ENCODE results near the gene AJM1. TPM values are rescaled to one million over a fixed set of nuclear protein-coding genes. Genes with fewer than 3 reads are reported as not detected.

Gene AJM1
- total RNA-seq, 2 donors from 2014 or later = 2.9 to 3.7 TPM

- no peaks in the 10 kb centered on the region for H3K9me3 ChIP-seq (ENCODE audit: control insufficient read depth, low read length, poor library complexity, severe bottlenecking)
- ATAC-seq (no peak), DNase-seq (peak; percentile 4 to 10 (median 7))
- no peak overlapping the region for H3K4me3 Mint-ChIP-seq
- H3K4me1 Mint-ChIP-seq = no peaks in the 10 kb centered on the region
- no peaks in the 10 kb centered on the region for H3K27me3 Mint-ChIP-seq
- no peaks in the 10 kb centered on the region for H3K36me3 Mint-ChIP-seq (ENCODE audit: low read depth)
- H3K27ac Mint-ChIP-seq = no peak overlapping the region
Measured at GRCh38 chr9:136855461-136856078, 13.3 kb downstream of the AJM1 start.

DNA sequence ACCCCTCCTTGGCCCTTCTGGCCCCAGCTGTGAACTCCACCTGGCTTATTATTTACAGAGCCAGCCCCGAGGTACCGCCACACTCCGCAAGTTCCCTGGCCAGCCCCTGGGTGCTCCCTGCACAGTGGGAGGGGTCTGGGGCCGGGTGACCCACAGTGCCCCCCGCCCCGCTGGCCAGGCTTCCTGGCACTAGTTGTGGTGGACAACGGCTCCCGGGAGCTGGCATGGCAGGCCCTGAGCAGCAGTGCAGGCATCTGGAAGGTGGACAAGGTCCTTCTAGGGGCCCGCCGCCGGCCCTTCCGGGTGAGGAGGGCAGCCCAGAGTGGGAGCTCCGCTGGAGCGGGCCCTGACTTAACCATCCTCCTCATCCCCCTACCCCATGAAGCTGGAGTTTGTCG, 13.8 kb downstream of the AJM1 start:
- H3K4me1 Mint-ChIP-seq = no peaks in the 10 kb centered on the region
- H3K9me3 ChIP-seq (ENCODE audit: control insufficient read depth, low read length, poor library complexity, severe bottlenecking) = no peaks in the 10 kb centered on the region
- H3K27me3 Mint-ChIP-seq = no peaks in the 10 kb centered on the region
- DNase-seq (peak in 2 of 3 donors; percentile 3 to 10), ATAC-seq (no peak)
- no peak overlapping the region for H3K4me3 Mint-ChIP-seq
- no peaks in the 10 kb centered on the region for H3K36me3 Mint-ChIP-seq (ENCODE audit: low read depth)
- no peak overlapping the region for H3K27ac Mint-ChIP-seq

GRCh38 chr9:136856541-136857141, 14.4 kb downstream of the AJM1 start:
- ATAC-seq (no peak), DNase-seq (peak in 2 of 3 donors; percentile 2 to 8)
- Mint-ChIP-seq H3K27ac (no peak overlapping the region), H3K4me1 (no peaks in the 10 kb centered on the region), H3K4me3 (no peak overlapping the region), H3K36me3 (ENCODE audit: low read depth) (no peaks in the 10 kb centered on the region), H3K27me3 (no peaks in the 10 kb centered on the region)
- H3K9me3 ChIP-seq (ENCODE audit: control insufficient read depth, low read length, poor library complexity, severe bottlenecking) = no peaks in the 10 kb centered on the region

- H3K36me3 Mint-ChIP-seq (ENCODE audit: low read depth) = no peaks in the 10 kb centered on the region
Measured at GRCh38 chr9:136857166-136857565, 14.9 kb downstream of the AJM1 start.

GRCh38 chr9:136857581-136858412, 15.5 kb downstream of the AJM1 start:
- Mint-ChIP-seq H3K36me3 (ENCODE audit: low read depth) (no peaks in the 10 kb centered on the region), H3K27ac (no peak overlapping the region), H3K27me3 (no peaks in the 10 kb centered on the region), H3K4me1 (no peaks in the 10 kb centered on the region), H3K4me3 (no peak overlapping the region)
- DNase-seq = peak in 2 of 3 donors; percentile 3 to 10
- H3K9me3 ChIP-seq (ENCODE audit: control insufficient read depth, low read length, poor library complexity, severe bottlenecking) = no peaks in the 10 kb centered on the region
- ATAC-seq = no peak

More at GRCh38 chr9:136857166-136857565, 14.9 kb downstream of the AJM1 start:
- H3K27me3 Mint-ChIP-seq = no peaks in the 10 kb centered on the region
- DNase-seq = peak in 2 of 3 donors; percentile 1 to 9
- no peak overlapping the region for H3K27ac Mint-ChIP-seq
- no peak overlapping the region for H3K4me3 Mint-ChIP-seq
- no peaks in the 10 kb centered on the region for H3K9me3 ChIP-seq (ENCODE audit: control insufficient read depth, low read length, poor library complexity, severe bottlenecking)
- no peaks in the 10 kb centered on the region for H3K4me1 Mint-ChIP-seq
- no peak for ATAC-seq

DNA sequence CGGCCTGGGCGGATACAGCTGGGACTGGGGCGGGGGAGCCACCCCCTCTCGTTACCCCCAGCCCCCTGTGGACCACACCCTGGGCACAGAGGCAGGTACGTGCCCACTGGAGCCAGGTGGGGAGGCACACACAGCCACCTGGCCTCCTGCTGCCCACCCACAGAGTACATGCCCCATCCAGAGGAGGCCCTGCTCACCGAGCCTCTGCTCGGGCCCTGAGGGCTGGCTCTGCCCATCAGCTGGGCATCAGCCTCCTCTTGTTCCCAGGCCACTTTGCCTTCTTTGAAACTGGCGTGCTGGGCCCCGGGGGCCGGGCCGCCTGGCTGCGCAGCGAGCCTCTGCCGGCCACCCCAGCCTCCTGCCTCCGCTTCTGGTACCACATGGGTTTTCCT, 16.2 kb downstream of the AJM1 start:
- ATAC-seq (no peak), DNase-seq (peak in 1 of 3 donors; percentile 2)

DNA sequence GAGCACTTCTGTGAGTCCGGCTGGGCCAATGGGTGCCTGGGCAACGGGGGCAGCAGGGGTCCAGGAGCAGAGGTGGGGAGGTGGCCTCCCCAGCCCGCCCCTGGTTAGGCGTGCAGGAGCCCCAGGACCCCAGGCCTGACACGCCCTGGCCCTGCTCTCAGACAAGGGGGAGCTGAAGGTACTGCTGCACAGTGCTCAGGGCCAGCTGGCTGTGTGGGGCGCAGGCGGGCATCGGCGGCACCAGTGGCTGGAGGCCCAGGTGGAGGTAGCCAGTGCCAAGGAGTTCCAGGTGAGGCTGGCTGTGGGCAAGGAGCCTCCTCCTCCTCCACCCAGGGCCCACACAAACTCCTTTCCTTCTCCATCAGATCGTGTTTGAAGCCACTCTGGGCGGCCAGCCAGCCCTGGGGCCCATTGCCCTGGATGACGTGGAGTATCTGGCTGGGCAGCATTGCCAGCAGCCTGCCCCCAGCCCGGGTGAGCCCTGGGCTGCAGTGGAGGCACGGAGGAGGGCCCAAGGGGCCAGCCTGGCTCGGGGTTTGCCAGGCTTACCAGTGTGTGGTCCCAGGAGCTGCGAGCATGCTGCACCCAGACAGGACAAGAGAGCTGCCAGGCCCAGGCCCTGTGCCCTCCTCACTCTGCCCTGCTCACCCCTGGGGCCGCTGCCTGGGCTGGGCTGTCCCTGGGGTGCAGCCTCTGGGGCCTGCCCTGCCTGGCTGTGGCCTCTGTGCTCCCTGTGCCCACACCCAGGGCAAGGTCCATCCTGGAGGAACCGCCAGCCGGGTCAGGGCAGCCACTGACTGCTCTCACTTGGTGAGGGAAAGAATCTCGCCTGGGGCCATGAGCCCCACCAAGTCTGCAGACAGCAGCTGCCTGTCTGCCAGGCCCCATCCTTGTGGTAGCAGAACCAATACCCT, 16.8 kb downstream of the AJM1 start:
- no peaks in the 10 kb centered on the region for H3K27me3 Mint-ChIP-seq
- no peak overlapping the region for H3K4me3 Mint-ChIP-seq
- no peaks in the 10 kb centered on the region for H3K4me1 Mint-ChIP-seq
- no peaks in the 10 kb centered on the region for H3K36me3 Mint-ChIP-seq (ENCODE audit: low read depth)
- no peak overlapping the region for H3K27ac Mint-ChIP-seq
- H3K9me3 ChIP-seq (ENCODE audit: control insufficient read depth, low read length, poor library complexity, severe bottlenecking) = no peaks in the 10 kb centered on the region
- DNase-seq (peak in 1 of 3 donors; percentile 3), ATAC-seq (no peak)

More for the DNA sequence above, 16.2 kb downstream of the AJM1 start:
- no peaks in the 10 kb centered on the region for H3K36me3 Mint-ChIP-seq (ENCODE audit: low read depth)
- no peaks in the 10 kb centered on the region for H3K27me3 Mint-ChIP-seq
- no peaks in the 10 kb centered on the region for H3K9me3 ChIP-seq (ENCODE audit: control insufficient read depth, low read length, poor library complexity, severe bottlenecking)
- no peak overlapping the region for H3K4me3 Mint-ChIP-seq
- H3K27ac Mint-ChIP-seq = no peak overlapping the region
- no peaks in the 10 kb centered on the region for H3K4me1 Mint-ChIP-seq

DNA sequence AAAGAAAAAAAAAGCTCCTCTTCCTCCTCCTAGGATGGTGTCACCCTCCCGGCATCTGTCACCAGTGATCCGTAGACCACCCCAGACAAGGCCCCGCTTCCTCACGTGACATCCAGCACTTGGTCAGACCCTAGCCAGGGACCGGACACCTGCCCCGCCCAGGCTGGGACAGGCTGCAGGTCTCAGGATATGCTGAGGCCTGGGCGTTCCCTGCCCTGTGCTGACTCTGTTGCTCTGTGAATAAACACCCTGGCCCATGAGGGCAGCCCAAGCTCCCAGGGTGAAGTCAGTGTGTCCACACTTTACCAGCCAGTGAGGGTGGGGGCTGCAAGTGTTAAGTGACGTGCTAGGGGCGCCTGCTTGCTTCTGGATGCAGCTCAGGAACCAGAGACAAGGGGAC, 18.3 kb downstream of the AJM1 start:
- peak in 1 of 3 donors; percentile 3 for DNase-seq
- no peaks in the 10 kb centered on the region for H3K36me3 Mint-ChIP-seq (ENCODE audit: low read depth)
- no peak for ATAC-seq
- no peak overlapping the region for H3K4me3 Mint-ChIP-seq
- no peaks in the 10 kb centered on the region for H3K27me3 Mint-ChIP-seq
- peaks cover 5% of the 10 kb centered on the region for H3K4me1 Mint-ChIP-seq
- H3K27ac Mint-ChIP-seq = no peak overlapping the region
- no peaks in the 10 kb centered on the region for H3K9me3 ChIP-seq (ENCODE audit: control insufficient read depth, low read length, poor library complexity, severe bottlenecking)

- Mint-ChIP-seq H3K4me3 (no peak overlapping the region), H3K36me3 (ENCODE audit: low read depth) (no peaks in the 10 kb centered on the region), H3K4me1 (peaks cover 8% of the 10 kb centered on the region), H3K27me3 (no peaks in the 10 kb centered on the region), H3K27ac (no peak overlapping the region)
- peak in 1 of 3 donors; percentile 3 for DNase-seq
- no peaks in the 10 kb centered on the region for H3K9me3 ChIP-seq (ENCODE audit: control insufficient read depth, low read length, poor library complexity, severe bottlenecking)
- no peak for ATAC-seq
Measured at GRCh38 chr9:136860933-136861873, 18.9 kb downstream of the AJM1 start.

DNA sequence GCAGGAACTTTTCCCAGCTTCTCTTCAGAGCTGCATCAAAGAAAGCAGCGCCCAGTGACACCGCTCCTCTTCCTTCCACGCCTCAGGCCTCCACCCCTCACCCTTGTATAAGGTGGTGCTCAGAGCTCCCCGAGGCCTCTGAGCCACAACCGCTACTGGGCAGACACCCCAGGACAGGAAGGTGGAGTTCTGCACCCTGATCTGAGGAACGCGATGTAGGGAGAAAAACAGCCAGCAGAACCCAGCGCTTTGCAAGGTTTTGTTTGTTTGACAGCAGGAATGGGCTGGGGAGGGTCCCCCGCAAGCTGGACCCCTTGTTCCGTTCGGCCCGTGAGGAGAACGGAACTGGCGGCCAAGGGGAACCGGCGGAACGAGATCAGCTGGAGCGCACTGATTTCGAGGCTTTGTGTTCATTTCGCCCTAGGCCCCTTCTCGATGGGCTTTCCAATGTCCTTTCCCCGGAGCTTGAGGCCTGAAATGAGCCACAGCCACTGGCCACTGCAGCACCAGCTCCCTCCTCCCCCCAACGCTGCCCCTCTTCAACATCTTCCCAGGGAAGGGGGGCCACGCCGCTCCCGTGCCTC, 19.7 kb downstream of the AJM1 start:
- H3K27ac Mint-ChIP-seq = no peak overlapping the region
- no peak overlapping the region for H3K4me3 Mint-ChIP-seq
- H3K36me3 Mint-ChIP-seq (ENCODE audit: low read depth) = no peaks in the 10 kb centered on the region
- ATAC-seq (no peak), DNase-seq (peak in 1 of 3 donors; percentile 2)
- peaks cover 8% of the 10 kb centered on the region for H3K4me1 Mint-ChIP-seq
- H3K27me3 Mint-ChIP-seq = no peaks in the 10 kb centered on the region
- H3K9me3 ChIP-seq (ENCODE audit: control insufficient read depth, low read length, poor library complexity, severe bottlenecking) = no peaks in the 10 kb centered on the region

DNA sequence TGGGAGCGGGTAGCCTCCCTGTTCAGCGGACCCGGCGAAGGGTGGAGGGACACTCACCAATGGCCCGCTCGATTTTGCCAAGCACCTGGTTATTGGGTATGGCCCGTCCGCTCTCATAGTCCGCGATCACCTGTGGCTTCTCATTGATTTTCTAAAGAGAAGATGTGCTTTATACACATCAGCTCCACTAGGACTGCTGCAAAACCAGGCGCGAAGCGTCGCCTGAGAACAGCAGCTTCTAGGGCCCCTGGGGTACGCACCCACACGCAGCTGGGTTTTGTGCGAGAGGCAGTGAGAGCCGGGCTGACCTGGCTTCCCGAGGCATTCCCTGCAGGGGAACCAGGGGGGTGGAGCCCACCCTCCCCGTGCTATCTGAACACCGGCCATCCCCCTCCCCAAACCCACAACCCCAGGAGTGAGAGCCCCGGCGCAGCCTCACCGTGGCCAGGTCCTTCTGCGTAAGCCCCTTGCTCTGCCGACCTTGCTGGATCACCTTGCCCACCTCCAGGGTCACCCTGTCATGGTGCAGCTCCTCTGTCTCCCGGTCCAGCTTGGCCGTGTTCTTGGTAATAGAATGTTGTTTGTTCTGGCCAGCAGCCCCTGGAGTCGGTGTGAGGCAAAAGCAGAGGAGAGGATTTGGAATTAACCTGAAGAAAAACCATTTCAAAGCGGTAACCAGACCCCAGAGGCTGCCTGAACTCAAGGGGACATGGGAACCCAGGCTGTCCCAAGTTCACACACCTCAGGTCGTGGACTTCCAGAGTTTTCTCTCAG, 20.8 kb downstream of the AJM1 start:
- peaks cover 8% of the 10 kb centered on the region for H3K4me1 Mint-ChIP-seq
- no peak overlapping the region for H3K4me3 Mint-ChIP-seq
- no peak for DNase-seq
- H3K27me3 Mint-ChIP-seq = no peaks in the 10 kb centered on the region
- H3K9me3 ChIP-seq (ENCODE audit: control insufficient read depth, low read length, poor library complexity, severe bottlenecking) = no peaks in the 10 kb centered on the region
- H3K27ac Mint-ChIP-seq = peak overlapping the region; percentile 8
- no peak for ATAC-seq
- H3K36me3 Mint-ChIP-seq (ENCODE audit: low read depth) = no peaks in the 10 kb centered on the region
